ENCODE measurements around the gene CIAO1.
A peak's percentile ranks its signal among the peaks of the same experiment; 100 is the strongest.
"Not testable (repeated sequence)": the region's sequence is repeated elsewhere in the genome, so short reads cannot be mapped to it uniquely, and the experiment has no call there.

CIAO1 gene

DNA sequence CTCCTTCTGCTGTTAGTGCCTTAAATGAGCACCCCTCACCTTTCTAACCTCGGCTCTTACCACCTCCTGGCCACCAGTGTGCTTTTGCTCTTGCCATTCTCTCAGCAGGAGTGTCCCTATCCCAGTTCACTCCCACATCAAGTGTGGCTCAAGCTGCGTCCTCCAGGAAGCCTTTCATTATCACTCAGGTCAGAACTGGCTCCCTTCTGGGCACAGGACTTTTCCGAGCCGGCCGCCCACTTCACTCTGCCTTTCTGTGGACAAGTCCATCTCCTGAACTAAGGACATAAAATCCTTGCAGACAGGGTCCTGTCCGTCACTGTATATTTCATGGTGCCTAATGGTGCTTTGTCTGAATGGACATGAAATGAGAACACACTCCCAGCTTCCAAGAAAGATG is 15.8 kb upstream of the CIAO1 start:
- DNase-seq (ENCODE audit: low read depth): no peak

DNA sequence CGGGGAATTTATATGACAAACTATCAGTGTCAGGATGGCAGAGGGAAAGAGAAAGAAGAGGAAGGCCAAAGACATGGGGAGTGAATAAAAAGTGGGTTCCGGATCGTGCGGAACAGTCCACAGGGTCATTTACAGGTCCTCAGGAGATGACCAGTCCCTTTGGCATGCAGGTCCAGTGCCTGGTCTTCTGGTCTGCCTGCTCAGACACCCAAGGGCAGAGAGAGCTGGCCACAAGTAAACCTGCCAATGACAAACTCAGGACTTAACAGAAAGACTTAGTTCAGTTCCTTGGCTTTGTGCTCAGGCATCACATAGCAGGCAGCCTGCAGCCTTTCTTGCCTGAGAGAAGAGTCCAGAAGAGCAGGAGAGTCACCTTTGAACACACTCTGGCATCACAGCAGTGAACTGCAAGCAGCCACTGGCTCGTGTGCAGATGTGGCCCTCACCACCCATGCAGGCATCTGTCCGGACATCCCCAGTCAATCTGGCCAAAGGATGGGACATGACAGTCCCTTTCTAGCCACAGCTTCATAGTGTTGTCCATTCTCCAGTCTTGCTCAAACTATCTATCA is 14.2 kb upstream of the CIAO1 start:
- peak; percentile 99 for DNase-seq (ENCODE audit: low read depth)

DNA sequence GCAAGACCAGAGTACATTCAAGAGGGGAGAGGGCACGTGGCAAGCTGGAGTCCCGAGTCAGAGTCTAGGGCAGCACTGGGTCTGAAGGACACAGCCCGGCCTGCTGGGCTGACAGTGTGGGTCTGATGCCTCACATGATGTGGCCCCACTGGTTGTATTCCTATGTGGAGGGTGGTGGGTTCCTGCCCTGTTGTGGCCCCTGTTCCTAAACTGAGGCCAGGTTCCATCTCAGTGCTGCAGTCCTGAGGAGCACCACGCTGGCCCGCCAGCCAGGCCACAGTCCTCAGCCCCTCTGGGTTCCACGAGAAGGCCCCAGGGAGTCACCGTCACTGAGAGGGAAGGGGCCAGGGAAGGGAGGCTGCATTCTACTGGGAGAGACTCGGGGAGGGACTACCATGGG is 13.5 kb upstream of the CIAO1 start:
- no peak for DNase-seq (ENCODE audit: low read depth)

DNA sequence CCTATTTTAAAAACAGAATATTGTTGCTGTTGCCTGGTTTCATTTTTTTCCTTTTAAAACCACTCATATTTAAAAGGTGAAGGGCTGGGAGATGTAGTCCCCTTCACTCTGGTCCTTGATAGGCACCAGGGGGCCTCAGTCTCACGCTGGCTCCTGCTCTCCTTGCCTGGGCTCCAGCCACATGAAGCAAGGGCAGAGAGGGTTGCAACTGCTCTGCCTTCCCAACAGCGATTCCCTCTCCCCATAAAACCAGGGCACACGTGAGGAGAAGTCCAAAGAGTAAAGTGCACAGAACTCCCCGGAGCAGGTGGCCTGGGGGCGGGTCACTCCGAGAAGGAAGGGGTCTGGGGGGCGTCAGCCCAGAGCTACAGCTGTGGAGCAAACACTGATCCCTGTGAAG is 13.0 kb upstream of the CIAO1 start:
- DNase-seq (ENCODE audit: low read depth): no peak

DNA sequence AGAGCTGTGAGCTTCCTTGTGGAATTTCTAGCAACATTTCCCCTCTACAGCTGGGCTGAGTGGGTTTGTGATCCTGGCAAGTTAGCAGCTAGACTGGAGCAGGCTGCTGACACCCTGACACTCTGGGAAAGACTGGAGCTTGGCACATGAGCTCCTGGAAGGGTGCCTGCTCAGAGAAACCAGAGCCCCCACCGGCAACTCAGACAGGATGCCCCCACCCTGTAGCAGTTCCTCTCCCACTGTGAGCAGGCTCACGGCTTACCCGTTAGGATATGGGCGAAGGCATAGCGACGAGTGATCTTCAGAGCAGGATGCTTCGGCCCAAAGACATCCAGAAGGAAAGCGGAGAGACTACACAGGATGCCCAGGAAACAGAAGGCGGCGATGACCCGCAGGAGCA is 11.5 kb upstream of the CIAO1 start:
- no peak for DNase-seq (ENCODE audit: low read depth)

DNA sequence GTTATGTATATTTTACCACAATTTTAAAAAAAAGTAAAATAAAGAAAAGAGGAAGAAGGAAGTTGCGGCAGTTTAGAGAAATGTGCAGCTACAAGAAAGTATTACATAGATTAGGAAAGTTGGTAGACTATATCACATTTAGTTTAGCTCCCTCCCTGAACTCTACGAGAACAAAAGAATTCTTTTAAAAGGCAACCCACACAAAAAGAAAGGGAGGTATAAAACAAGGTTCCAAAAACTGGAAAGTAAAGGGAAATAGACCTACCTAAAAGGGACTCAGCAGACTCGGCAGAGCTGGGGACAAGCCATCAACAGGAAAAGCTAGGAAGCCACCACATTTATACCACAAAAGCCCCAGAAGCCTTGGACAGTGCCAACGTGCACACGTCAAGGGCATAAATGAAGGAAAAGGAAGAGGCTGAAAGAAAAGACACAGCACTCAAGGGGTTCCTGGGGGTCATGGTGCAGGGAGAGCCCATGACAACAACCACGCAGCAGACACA is 9.4 kb upstream of the CIAO1 start:
- no peak for DNase-seq (ENCODE audit: low read depth)

DNA sequence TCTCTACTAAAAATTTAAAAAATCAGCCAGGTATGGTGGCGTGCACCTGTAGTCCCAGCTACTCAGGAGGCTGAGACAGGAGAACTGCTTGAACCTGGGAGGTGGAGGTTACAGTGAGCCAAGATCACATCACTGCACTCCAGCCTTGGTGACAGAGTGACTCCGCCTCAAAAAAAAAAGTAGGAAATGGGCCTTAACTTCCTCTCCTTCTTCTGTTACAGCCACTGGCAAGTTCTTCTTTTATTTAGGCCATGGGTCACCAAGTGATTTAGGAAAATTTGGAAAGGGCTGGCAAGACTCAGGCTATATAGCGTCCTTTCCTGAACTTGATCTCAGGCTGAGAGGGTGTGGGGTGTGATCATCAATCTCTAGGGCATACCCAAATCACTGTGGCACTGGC is 8.3 kb upstream of the CIAO1 start:
- not testable (repeated sequence) for DNase-seq (ENCODE audit: low read depth)

DNA sequence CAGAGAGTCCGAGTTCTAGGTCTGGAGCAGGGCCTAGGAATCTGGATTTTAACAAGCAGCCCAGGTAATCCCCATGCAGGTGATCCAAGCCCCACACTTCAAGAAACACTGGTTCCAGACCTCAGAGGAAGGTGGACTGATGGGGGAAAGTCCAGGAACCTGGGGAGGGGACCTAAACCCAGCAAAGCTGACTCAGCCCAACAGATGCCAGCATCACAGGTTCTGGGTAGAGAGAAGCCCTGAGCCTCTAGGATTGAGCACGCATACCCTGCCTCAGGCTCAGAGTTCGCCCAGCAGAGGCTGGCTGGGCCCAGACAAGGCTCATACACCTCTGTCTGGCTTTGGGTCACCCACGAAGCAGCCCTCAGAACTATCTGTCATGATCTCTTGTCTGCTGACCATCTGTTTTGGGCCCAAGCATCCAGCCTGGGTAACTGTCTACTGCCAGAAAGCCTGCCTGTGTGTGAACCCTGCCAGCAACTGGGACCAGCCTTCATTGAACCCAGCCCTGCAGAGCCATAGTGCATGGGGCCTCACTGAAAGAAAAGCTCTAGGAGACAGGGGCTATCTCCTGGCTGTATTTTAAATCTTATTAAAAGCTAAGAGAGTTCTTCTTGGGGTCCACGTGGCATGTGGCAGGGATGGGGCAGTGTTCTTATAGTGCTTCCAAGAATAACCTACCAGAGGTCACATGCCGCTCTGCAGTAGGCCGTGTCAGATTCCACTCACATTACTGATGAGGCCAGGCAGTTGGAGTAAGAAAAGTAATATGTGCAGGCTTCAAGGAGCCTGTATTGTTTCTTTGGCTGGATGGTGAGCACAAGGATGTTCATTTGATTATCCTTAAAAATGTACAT is 7.6 kb upstream of the CIAO1 start:
- peak; percentile 48 for DNase-seq (ENCODE audit: low read depth)

DNA sequence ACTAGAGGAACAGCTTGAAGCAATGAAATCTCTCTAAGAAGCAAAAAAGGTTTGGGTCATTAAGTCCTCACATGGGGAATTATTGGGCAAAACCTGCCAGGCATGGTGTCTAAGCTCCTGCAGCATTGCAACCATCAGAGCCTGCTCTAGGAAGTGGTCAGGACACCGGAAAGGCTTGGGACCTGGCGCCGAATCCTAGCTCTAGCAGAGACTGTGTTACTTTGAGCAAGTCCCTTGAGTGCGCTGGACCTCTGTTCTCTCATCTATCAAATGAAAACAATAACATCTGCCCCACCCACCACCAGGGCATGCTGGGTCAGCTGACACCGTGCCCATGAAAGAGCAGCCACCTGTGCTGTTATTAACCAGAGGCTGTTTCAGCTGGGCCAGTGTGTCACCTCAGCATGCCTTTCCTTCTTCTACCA is 6.5 kb upstream of the CIAO1 start:
- DNase-seq (ENCODE audit: low read depth): no peak

DNA sequence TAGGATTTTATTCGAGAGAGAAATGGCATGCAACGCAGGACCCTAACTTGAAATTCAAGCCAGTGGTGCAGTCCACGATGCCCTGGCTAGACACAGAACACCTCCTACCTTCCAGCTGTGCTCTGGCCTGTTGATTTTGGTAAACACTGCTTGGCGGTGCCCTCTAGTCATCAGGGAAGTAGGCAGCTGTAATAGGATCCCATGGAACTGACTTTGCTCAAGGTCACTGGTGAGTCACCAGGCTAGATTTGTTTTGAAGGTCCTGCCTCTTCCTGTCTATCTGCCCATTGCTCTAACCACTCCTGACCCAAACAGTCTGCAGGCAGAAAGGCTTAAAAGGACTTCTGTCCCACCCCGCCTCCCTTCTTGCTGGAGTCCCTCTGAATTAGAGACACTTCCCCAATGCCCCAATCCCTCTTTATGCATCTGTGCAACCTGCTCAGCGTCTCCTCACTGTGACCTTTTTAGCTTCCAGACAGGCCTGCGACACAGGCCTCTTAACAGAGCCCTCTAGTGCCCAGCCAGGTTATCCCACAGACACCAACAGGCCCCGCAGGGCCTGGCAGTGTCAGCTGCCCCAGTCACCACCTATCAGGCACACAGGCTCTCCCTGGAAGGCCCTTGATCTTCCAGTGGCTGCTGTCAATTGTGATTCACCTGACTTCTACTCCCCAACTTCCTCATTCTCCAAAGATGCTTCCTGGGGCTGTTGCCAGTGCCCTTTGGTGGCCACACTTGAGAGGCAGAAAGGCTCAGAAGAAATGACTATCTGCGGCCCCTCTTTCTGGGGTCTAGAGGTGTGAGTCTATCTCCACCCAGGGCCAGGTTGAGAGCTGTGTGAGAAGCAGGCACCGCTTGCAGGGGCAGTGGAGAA is 5.4 kb upstream of the CIAO1 start:
- DNase-seq (ENCODE audit: low read depth): peak; percentile 93

DNA sequence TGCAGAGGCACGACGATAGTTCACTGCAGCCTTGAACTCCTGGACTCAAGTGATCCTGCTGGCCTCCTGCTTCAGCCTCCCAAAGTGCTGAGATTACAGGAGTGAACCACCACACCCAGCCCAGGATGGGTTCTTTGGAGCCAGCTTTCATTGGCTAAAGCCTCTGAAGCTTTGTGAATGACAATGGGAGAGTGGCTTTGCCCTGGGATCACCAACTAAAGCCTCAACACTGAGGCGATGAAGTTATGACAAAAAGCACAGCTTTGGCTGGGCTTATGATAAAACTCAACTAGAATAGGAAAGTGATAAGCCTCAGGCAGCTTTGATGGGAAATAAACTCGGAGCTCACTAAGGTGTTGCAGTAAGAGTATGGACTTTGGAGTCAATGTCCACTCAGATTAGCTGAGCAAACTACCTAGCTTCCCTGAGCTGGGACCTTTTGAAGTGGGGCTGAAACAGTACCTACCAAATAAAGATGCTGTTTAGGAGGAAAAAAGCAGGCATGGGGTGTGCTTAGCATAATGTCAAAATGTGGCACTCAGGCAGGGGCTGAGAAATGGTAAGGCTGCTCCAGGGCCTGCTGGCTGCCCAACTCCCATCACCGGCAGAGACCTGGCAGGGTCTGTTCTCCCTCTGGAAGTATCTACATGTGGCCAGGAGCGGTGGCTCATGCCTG is 4.6 kb upstream of the CIAO1 start:
- DNase-seq (ENCODE audit: low read depth): no peak

DNA sequence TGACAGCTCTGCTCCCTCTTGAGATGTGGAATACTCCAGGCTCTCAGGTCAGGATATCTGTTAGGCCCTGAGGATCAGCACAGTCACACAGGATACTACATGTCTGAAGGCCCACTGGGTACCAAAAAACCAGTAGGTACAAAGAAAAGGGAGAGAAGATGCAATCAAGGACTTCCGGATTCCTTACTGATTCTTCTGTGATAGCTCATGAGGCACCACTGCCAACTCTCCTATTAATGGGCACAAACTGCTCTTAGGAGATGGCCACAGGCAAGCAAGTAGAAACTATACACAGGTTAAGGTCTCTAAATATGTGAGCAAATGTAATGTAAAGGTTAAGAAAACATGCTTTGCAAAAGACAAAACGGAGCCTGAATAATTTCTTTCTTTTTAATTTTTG is 3.7 kb upstream of the CIAO1 start:
- peak; percentile 17 for DNase-seq (ENCODE audit: low read depth)

DNA sequence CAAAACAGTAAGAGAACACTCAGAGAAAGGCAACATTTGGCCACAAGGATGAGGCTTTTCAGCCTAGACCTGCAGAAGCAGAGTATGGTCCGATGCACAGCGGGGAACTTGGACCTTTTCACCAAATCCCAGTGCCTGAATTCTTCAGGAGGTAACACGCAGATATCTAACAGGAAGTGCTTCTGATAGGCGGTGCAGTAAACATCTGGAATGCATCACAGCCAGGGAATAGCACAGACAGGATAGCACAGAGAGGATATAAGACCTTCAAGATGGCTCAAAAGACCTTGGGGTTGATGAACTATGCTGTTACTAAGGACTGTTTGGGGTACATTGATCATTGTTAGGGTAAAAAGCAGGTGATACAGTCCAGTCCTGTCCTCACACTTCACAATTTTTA is 1.9 kb upstream of the CIAO1 start:
- DNase-seq (ENCODE audit: low read depth): peak; percentile 40

DNA sequence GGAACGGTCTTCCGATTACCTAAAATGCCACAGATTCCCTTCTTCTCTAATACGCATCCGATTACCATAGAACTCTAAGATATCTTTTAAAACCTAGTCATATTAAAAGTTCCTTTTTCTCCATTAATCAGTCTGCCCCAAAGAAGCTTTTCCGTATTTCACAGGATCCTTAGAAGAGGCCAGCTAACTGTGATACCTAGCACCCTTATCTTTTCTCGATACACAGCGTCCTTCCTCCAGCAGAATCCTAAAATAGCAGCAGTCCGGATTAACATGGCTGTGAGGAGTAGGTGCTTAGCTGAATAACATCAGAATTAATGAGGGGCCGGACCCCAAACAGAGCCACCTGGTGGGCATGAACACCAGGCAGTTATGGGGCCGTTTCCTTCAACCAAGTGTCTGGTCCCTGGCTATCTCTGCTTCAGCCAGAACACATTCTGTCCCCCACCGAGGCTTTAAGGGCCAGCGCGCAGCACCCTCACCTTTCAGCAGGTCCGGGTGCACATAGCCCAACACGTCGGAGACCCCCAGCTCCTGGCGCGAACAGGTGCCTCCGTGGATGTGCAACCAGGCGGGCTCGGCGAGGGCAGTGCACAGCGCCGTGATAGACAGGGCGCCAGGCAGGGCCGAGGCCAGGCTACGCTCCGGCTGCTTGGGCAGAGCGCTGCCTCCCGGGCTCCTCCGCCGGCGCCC is 1.2 kb upstream of the CIAO1 start:
- peak; percentile 59 for DNase-seq (ENCODE audit: low read depth)

DNA sequence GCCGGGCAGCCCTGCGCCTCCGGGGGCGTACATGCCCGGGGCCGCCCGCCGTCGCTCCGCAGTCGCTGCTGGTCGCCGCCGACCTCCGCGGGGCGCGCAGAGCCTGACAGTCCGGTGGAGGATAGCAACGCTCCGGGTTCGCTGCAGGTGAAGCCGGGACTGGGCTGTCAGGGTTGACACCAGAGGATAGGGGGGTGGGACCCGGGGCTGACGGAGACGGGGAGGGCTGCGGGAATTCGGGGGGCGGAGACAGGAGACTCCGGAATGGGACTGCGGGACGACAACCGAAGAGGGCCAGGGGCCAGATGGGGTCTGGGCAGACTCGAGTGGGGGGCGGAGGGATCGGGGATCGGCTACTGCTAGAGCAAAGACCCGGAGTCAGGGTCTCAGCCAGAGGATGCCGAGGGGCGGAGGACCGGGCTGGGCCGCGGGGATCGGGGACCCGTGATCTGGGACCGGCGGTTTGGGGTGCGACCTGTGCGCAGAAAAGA is 631 bp upstream of the CIAO1 start:
- peak; percentile 53 for DNase-seq (ENCODE audit: low read depth)

DNA sequence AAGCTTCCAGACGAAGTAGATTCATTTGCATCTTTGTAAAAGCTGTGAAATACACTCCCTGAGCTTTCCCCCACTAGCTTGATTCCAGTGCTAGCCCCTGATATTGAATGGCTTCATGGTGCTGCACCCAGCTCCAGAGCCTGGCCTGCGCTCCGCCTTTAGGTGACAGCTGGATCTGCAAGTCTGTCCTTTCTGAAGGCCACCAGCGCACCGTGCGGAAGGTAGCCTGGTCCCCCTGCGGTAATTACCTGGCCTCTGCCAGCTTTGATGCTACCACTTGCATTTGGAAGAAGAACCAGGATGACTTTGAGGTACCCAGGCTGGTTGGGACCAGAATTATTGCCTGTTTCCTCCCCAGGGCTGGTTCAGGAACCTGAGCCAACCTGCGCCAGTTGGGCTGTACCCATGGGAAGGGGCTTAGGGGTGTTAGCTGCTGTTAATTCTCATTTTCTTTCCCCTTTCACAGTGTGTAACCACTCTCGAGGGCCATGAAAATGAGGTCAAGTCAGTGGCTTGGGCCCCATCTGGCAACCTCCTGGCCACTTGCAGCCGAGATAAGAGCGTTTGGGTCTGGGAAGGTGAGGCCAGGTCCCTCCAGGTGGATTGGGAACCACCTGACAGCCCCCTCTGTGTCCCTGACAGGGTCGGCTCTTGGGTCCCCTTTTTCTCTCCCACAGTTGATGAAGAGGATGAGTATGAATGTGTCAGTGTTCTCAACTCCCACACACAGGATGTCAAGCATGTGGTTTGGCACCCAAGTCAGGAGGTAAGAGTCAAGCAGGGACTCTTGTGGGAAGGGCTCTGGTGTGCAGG is 1.3 kb downstream of the CIAO1 start:
- peak; percentile 54 for DNase-seq (ENCODE audit: low read depth)

DNA sequence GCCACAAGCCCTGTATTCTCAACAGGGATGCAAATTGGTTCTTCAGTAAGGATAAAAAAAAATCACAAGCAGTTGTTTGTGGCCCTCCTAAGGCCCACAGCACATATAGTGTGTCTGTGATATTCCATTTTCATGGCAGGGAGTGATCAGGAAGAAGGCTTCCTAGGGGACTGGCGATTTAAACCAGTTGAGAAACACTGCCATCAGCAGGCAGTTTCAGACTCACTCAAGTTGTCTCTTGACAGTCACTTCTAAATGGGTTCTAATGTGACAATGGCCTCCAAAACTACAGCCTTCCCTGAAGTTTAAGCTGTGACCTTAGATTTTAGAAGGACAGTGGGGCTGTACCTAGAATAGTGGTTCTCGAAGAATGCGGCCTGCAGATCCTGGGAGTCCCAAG is 6.0 kb downstream of the CIAO1 start:
- peak; percentile 10 for DNase-seq (ENCODE audit: low read depth)

DNA sequence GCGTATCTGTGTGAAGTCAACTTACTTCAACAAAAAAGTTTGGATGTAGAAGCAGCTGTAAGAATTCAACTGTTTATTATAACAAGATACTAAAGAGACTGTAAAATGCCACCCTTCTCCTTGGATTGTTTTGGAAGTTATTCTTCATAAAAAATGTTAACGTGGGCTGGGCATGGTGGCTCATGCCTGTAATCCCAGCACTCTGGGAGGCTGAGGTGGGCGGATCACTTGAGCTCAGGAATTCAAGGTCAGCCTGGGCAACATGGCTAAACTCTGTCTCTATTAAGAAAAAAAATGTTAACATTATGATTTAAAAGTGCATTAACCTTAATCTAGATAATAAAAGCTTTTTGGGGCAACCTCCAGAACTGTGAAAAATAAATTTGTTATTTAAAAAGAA is 7.7 kb downstream of the CIAO1 start:
- no peak for DNase-seq (ENCODE audit: low read depth)

DNA sequence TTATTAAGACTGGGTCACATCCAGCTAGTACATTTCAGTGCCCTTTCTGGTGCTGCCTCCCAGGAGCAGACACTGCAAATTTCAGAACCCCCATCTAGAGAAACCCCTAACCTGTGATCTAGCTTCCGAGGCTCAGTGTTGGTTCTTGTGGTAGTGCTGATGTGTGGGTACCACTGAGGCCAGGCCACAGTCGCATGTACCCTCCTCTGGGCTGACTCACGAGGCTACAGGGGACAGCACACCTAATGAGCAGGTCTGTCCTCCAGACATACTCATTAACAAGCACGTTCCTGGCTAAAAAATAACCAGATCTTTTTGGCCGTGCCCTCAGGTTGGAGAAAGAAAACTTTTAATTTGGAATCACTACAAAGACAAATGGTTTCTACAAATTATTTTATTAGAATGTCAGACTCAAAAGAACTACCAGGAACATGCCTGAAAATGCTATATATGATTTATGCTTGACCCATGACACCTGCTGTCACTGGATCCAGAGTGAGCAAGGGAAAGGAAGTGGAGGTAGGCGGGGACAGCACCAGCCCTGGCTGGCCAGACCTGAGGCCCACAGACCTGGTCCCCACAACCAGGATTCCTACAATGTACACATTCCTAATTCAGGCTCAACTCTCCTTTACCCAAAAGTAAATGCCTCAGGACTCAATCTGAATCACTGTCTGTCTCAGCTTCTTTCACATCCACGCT is 8.5 kb downstream of the CIAO1 start:
- DNase-seq (ENCODE audit: low read depth): no peak

Measured in EH (cell line).